Measurements from ENCODE around the gene LAMTOR3. TPM values are rescaled to one million over a fixed set of nuclear protein-coding genes. Genes with fewer than 3 reads are reported as not detected.
"Not testable (repeated sequence)": the region's sequence is repeated elsewhere in the genome, so short reads cannot be mapped to it uniquely, and the experiment has no call there.

LAMTOR3 gene
- polyA plus RNA-seq, 1 donor from 2014 or later = 21.3 TPM

- H3K4me1 Mint-ChIP-seq = peaks cover 23 to 39% (median 25%) of the 10 kb centered on the region in 3 donors
- H3K27me3 Mint-ChIP-seq = no peaks in the 10 kb centered on the region
- peaks cover 1% of the 10 kb centered on the region for H3K36me3 Mint-ChIP-seq
- H3K9me3 Mint-ChIP-seq = no peaks in the 10 kb centered on the region
- no peak overlapping the region for H3K4me3 Mint-ChIP-seq
- H3K27ac Mint-ChIP-seq = no peak overlapping the region
Observed at GRCh38 chr4:99832321-99832720, 61.9 kb downstream of the LAMTOR3 start.

GRCh38 chr4:99830051-99830450 is 64.2 kb downstream of the LAMTOR3 start:
- Mint-ChIP-seq H3K27ac (peak overlapping the region in 2 of 3 donors; percentile 5 to 31), H3K4me1 (peaks cover 33 to 54% (median 36%) of the 10 kb centered on the region in 3 donors)
- H3K9me3 Mint-ChIP-seq, H3K4me3 Mint-ChIP-seq, H3K27me3 Mint-ChIP-seq, H3K36me3 Mint-ChIP-seq: not testable (repeated sequence)

GRCh38 chr4:99828477-99828876 is 65.8 kb downstream of the LAMTOR3 start:
- peaks cover 38 to 65% (median 45%) of the 10 kb centered on the region in 3 donors for H3K4me1 Mint-ChIP-seq
- H3K4me3 Mint-ChIP-seq = peak overlapping the region in 1 of 4 donors; percentile 73
- H3K9me3 Mint-ChIP-seq = no peaks in the 10 kb centered on the region
- H3K36me3 Mint-ChIP-seq = peaks cover 13% of the 10 kb centered on the region
- no peak overlapping the region for H3K27ac Mint-ChIP-seq
- H3K27me3 Mint-ChIP-seq = no peaks in the 10 kb centered on the region

Other genes with a start within 250 kb of the LAMTOR3 start
- not detected for gene C4orf54, start 236.6 kb downstream of the LAMTOR3 start, polyA plus RNA-seq
- 172 TPM for gene DAPP1, start 77.6 kb downstream of the LAMTOR3 start, polyA plus RNA-seq
- 50.8 TPM for gene DNAJB14, start 52.2 kb upstream of the LAMTOR3 start, polyA plus RNA-seq
- 275 TPM for gene H2AZ1, start 55.8 kb upstream of the LAMTOR3 start, polyA plus RNA-seq

All from IgD-negative memory B cell (primary cell).